Transverse colon (tissue), 4 donors: ENCODE measurements around the gene WDR86. TPM values are rescaled to one million over a fixed set of nuclear protein-coding genes. Genes with fewer than 3 reads are reported as not detected.

Experiments used
- DNase-seq: peaks from one replicate; pipeline ENCODE4 v3.0.0-alpha.2; 2019
- H3K27ac ChIP-seq, 4 donors: fragments of 200-600 bp; sonication (generic); 2 replicates each; pipeline ENCODE4 v1.5.1; 2016 to 2018; ENCODE audit warnings: inconsistent platforms in 4 of 4
- H3K27me3 ChIP-seq: fragments of 200-600 bp; sonication (generic); 2 replicates; pipeline ENCODE4 v1.5.1; 2017; ENCODE audit warnings: inconsistent platforms
- H3K36me3 ChIP-seq, 4 donors: fragments of 200-600 bp; sonication (generic); 2 replicates each; pipeline ENCODE4 v1.5.1; 2017 to 2019; ENCODE audit warnings: inconsistent platforms in 4 of 4
- H3K4me1 ChIP-seq, 4 donors: fragments of 200-600 bp; sonication (generic); 2 replicates each; pipeline ENCODE4 v1.5.1; 2017 to 2020; ENCODE audit warnings: inconsistent platforms in 4 of 4
- H3K4me3 ChIP-seq, 4 donors: fragments of 200-600 bp; sonication (generic); 1 replicate in 1 of 4; 2 replicates in 3 of 4; pipeline versions ENCODE4 v1.5.1 to v1.6.1; 2017 to 2019; ENCODE audit warnings: inconsistent platforms in 4 of 4
- H3K9me3 ChIP-seq, 2 donors: fragments of 200-600 bp; sonication (generic); 2 replicates each; pipeline ENCODE4 v1.5.1; 2017 to 2019; ENCODE audit warnings: inconsistent platforms in 2 of 2
- CTCF ChIP-seq, 5 experiments: fragments of 200-600 bp in 3 of 5; fragments of 450-650 bp in 2 of 5; sonication (generic) in 3 of 5; IDR thresholded peaks; 1 replicate in 2 of 5; 2 replicates in 3 of 5; pipeline ENCODE4 v1.5.1; 2016 to 2017; ENCODE audit warnings: antibody characterized with exemption in 5 of 5, inconsistent platforms in 3 of 5, mild to moderate bottlenecking in 2 of 5, moderate library complexity in 1 of 5
- POLR2AphosphoS5 ChIP-seq, 3 donors: sonication (generic); formaldehyde crosslinking; IDR thresholded peaks; one replicate each; pipeline ENCODE4 v1.6.1; 2016; ENCODE audit warnings: antibody characterized with exemption in 3 of 3
- WGBS, 2 donors: methylation state at CpG; one replicate each; pipeline ENCODE4 v1.1.5; 2018; ENCODE audit warnings: low coverage in 1 of 2; 5-methylcytosine and 5-hydroxymethylcytosine counted together
- in situ Hi-C, 4 donors: fragments of 200-750 bp; cut with MboI; loops; one replicate each; pipeline versions ENCODE4 v1.15.0 to v1.15.1; 2017; ENCODE audit warnings: low sequenced_read_pairs in 3 of 4, low pct_ligation_motif_present in 1 of 4, low pct_unique_long_range_greater_than_20kb in 1 of 4
- intact Hi-C: fragments of 100-400 bp; cut with DNase I; formaldehyde crosslinking; loops from one replicate; pipeline ENCODE4 v1.15.1; 2023; ENCODE audit warnings: low total_unique reads
- small RNA-seq, 4 donors: library from RNA; depleted of rRNA; stranded (forward); fragments of <200 nt; gene quantifications; one replicate each; pipeline ENCODE3, GENCODE V24; 2016
- total RNA-seq, 4 donors: library from RNA; depleted of rRNA; stranded (reverse); fragments of >200 nt; gene quantifications; one replicate each; pipeline ENCODE4 v1.1.0, GENCODE V29; 2016

Gene WDR86
- total RNA-seq, 4 donors from 2014 or later, result 2.8 to 33.3 (median 7.1) TPM

GRCh38 chr7:151334628-151335027, 75.2 kb downstream of the WDR86 start:
- H3K27ac ChIP-seq, result no peak overlapping the region
- TF ChIP-seq CTCF (IDR thresholded peaks at IDR 0.05) (no peak), POLR2AphosphoS5 (IDR thresholded peaks at IDR 0.05) (no peak)
- H3K4me1 ChIP-seq, result no peaks in the 10 kb centered on the region
- no peaks in the 10 kb centered on the region for H3K36me3 ChIP-seq
- intact Hi-C loops (no loop called here), in situ Hi-C loops (no loop called here)
- no peaks in the 10 kb centered on the region for H3K9me3 ChIP-seq
- H3K27me3 ChIP-seq, result no peaks in the 10 kb centered on the region
- 67% methylated on average over 1 of the region's 1 CpG; no CpG with 5 or more reads in 1 of the 2 donors for WGBS, 2 donors
- no peak for DNase-seq
- H3K4me3 ChIP-seq, result no peak overlapping the region

Small RNAs within 50 kb of the gene (small RNA-seq; reads per million reads assigned to genes)
- 0 reads per million in 4 donors for gene MIR3907

Other genes starting within 250 kb of the WDR86 start
- gene GBX1, start 242.3 kb downstream of the WDR86 start, total RNA-seq, result not detected
- not detected for gene ASB10, start 222.8 kb downstream of the WDR86 start, total RNA-seq
- not detected for gene H2BK1, start 199.6 kb downstream of the WDR86 start, total RNA-seq
- 10 to 100 TPM in 3 of 4 donors, 1 to 10 TPM in 1; 10.0 to 30.8 (median 27.8) TPM for gene ABCF2, start 182.8 kb downstream of the WDR86 start, total RNA-seq
- 100 to 1,000 TPM in 1 of 4 donors, 10 to 100 TPM in 3; 48.4 to 104 (median 50.9) TPM for gene CHPF2, start 177.6 kb downstream of the WDR86 start, total RNA-seq
- 10 to 100 TPM in 2 of 4 donors, 1 to 10 TPM in 2; 6.6 to 19.1 (median 9.9) TPM for gene SMARCD3, start 161.3 kb downstream of the WDR86 start, total RNA-seq
- 10 to 100 TPM; 26.3 to 69.5 (median 56.4) TPM for gene NUB1, start 68.2 kb downstream of the WDR86 start, total RNA-seq
- gene CRYGN, start 30.1 kb upstream of the WDR86 start, total RNA-seq, result not detected
- gene RHEB, start 109.9 kb upstream of the WDR86 start, total RNA-seq, result 10 to 100 TPM; 12.7 to 70.5 (median 42.8) TPM